Astrocyte (in vitro differentiated cells and primary cell): ENCODE data around the gene CXCL8.

Experiments
- EZH2 ChIP-seq: IDR thresholded peaks from 2 replicates; pipeline ENCODE4 v1.6.1; 2012; ENCODE audit warnings: mild to moderate bottlenecking, low read length, inconsistent platforms; ENCODE audit not compliant: insufficient read depth
- TF ChIP-seq, protein P1 (sequence below): IDR thresholded peaks from 2 replicates; pipeline ENCODE4 v1.5.1; 2011; ENCODE audit warnings: low read depth, mild to moderate bottlenecking, inconsistent platforms, low read length, moderate library complexity; ENCODE audit not compliant: insufficient read depth

- TF ChIP-seq, protein P1, sequence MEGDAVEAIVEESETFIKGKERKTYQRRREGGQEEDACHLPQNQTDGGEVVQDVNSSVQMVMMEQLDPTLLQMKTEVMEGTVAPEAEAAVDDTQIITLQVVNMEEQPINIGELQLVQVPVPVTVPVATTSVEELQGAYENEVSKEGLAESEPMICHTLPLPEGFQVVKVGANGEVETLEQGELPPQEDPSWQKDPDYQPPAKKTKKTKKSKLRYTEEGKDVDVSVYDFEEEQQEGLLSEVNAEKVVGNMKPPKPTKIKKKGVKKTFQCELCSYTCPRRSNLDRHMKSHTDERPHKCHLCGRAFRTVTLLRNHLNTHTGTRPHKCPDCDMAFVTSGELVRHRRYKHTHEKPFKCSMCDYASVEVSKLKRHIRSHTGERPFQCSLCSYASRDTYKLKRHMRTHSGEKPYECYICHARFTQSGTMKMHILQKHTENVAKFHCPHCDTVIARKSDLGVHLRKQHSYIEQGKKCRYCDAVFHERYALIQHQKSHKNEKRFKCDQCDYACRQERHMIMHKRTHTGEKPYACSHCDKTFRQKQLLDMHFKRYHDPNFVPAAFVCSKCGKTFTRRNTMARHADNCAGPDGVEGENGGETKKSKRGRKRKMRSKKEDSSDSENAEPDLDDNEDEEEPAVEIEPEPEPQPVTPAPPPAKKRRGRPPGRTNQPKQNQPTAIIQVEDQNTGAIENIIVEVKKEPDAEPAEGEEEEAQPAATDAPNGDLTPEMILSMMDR = no peak
- no peak for TF ChIP-seq EZH2
Measured at GRCh38 chr4:73765296-73765695, 24.9 kb downstream of the CXCL8 start.
